Uterus (tissue), 4 donors: ENCODE measurements around the gene LPP. TPM values are rescaled to one million over a fixed set of nuclear protein-coding genes. Genes with fewer than 3 reads are reported as not detected.

Experiments used
- DNase-seq, 2 donors: peaks; one replicate each; pipeline ENCODE4 v3.0.0-alpha.2; 2019 to 2020
- H3K27ac ChIP-seq, 2 donors: fragments of 200-600 bp; sonication (generic); 1 replicate in 1 of 2; 2 replicates in 1 of 2; pipeline ENCODE4 v1.5.1; 2016 to 2018
- H3K27me3 ChIP-seq, 2 donors: fragments of 200-600 bp; sonication (generic); one replicate each; pipeline ENCODE4 v1.5.1; 2018 to 2019; ENCODE audit warnings: control low read depth in 1 of 2
- H3K36me3 ChIP-seq, 2 donors: fragments of 200-600 bp; sonication (generic); one replicate each; pipeline ENCODE4 v1.5.1; 2019; ENCODE audit warnings: control low read depth in 1 of 2
- H3K4me1 ChIP-seq, 2 donors: fragments of 200-600 bp; sonication (generic); one replicate each; pipeline ENCODE4 v1.5.1; 2018 to 2019; ENCODE audit warnings: control low read depth in 1 of 2
- H3K4me3 ChIP-seq, 2 donors: fragments of 200-600 bp; sonication (generic); 1 replicate in 1 of 2; 2 replicates in 1 of 2; pipeline ENCODE4 v1.5.1; 2018 to 2019; ENCODE audit warnings: mild to moderate bottlenecking in 1 of 2
- H3K9me3 ChIP-seq, 2 donors: fragments of 200-600 bp; sonication (generic); one replicate each; pipeline ENCODE4 v1.5.1; 2019; ENCODE audit warnings: control low read depth in 1 of 2
- CTCF ChIP-seq, 4 experiments: fragments of 200-600 bp in 2 of 4; fragments of 450-650 bp in 2 of 4; sonication (generic) in 2 of 4; IDR thresholded peaks; one replicate each; pipeline ENCODE4 v1.5.1; 2016 to 2019; ENCODE audit warnings: antibody characterized with exemption in 4 of 4, mild to moderate bottlenecking in 2 of 4, moderate library complexity in 1 of 4
- POLR2A ChIP-seq, 2 donors: fragments of 450-650 bp; IDR thresholded peaks; one replicate each; pipeline ENCODE4 v1.6.1; 2016; ENCODE audit warnings: antibody characterized with exemption in 2 of 2, mild to moderate bottlenecking in 1 of 2, moderate library complexity in 1 of 2
- intact Hi-C: fragments of 100-400 bp; cut with DNase I; formaldehyde crosslinking; loops from one replicate; pipeline ENCODE4 v1.15.1; 2023; ENCODE audit warnings: low total_unique reads
- total RNA-seq, 4 donors: library from RNA; depleted of rRNA in 3 of 4; stranded (reverse); fragments of >200 nt in 3 of 4; gene quantifications; one replicate each; pipeline versions ENCODE4 v1.1.0 to v1.2.4, GENCODE V29; 2014 to 2023
- donor health status: DM: yes; HTN: yes; CAD: no.

The LPP gene
- total RNA-seq, 4 donors from 2014 or later: 180 to 1,374 (median 712) TPM

GRCh38 chr3:188358787-188359493, 205.0 kb downstream of the LPP start:
- Histone ChIP-seq H3K4me1 (peaks cover 2 to 8% of the 10 kb centered on the region in 2 donors), H3K36me3 (no peaks in the 10 kb centered on the region), H3K27me3 (no peaks in the 10 kb centered on the region), H3K4me3 (no peak overlapping the region), H3K9me3 (no peaks in the 10 kb centered on the region), H3K27ac (peak overlapping the region in 1 of 2 donors; percentile 28)
- no peak for DNase-seq
- intact Hi-C loops: no loop called here
- no peak for TF ChIP-seq CTCF (IDR thresholded peaks at IDR 0.05)
- no peak for TF ChIP-seq POLR2A (IDR thresholded peaks at IDR 0.05)

DNA sequence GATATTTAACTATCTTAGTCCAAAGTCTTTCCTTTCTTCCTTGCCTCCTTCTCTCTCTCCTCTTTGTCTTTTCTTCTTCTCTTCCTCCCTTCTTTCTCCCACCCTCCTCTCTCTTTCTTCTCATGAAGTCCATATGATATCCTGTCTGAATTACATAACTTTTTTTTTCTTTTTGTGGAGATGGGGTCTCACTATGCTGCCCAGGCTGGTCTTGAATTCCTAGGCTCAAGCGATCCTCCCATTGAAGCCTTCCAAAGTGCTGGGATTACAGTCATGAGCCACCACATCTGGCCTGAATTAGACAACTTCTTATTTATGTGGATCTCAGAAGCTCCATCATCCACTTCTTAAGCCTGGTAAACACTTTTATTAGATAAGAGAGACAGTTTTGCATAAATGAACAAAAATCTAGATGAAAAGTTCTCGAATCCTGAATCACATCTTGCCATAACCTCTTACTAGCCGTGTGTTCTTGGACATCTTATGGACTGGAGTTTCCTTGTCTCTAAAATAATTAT, 206.5 kb downstream of the LPP start:
- DNase-seq: no peak
- Histone ChIP-seq H3K4me1 (peaks cover 2 to 8% of the 10 kb centered on the region in 2 donors), H3K27me3 (no peaks in the 10 kb centered on the region), H3K4me3 (no peak overlapping the region), H3K9me3 (no peaks in the 10 kb centered on the region), H3K36me3 (no peaks in the 10 kb centered on the region), H3K27ac (peak overlapping the region in 1 of 2 donors; percentile 31)
- intact Hi-C loops: no loop called here
- TF ChIP-seq POLR2A (IDR thresholded peaks at IDR 0.05) (no peak), CTCF (IDR thresholded peaks at IDR 0.05) (no peak)

DNA sequence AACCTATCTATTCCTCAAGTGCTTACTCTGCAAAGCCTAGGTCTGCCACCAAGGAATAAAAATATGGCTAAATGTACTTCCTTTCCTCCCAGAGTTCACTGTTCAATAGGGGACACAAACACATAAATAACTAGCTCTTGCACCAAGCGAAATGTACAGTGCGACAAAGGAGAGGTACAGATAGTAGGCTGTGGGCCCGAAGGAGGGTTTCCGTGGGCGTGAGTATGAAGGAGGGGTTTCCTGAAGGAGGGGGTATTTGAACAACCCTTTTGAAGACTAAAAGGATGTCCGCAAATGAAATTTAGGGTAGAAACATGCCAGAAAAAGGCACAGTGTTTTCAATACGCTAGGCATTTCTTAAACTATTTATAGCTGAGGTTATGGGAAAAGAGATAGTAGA, 207.9 kb downstream of the LPP start:
- no peak overlapping the region for H3K4me3 ChIP-seq
- H3K36me3 ChIP-seq: no peaks in the 10 kb centered on the region
- peak overlapping the region; percentile 57 to 76 for H3K27ac ChIP-seq
- no peaks in the 10 kb centered on the region for H3K9me3 ChIP-seq
- H3K4me1 ChIP-seq: peaks cover 2 to 8% of the 10 kb centered on the region in 2 donors
- TF ChIP-seq CTCF (IDR thresholded peaks at IDR 0.05) (no peak), POLR2A (IDR thresholded peaks at IDR 0.05) (no peak)
- intact Hi-C loops: no loop called here
- no peaks in the 10 kb centered on the region for H3K27me3 ChIP-seq
- no peak for DNase-seq

DNA sequence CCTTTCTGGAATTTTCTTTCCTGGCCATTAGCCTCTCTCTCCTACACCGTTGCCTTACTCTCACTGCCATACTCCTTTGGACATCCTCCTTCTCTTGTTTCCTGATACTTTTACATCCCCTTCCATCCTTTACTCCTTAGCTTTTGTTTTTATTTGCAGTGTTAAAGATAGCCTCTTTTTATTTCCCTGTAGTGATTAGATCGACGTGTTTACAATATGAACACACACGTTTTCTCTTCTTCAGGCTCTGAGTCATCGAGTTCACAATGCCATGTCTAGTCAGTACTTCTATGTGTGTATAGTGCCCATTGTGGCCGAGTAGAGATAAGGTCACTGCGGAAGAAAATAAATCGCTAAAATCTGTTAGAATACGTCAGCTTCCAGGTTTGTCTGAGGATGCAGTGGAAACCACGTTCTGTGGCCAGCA, 208.5 kb downstream of the LPP start:
- Histone ChIP-seq H3K4me3 (no peak overlapping the region), H3K4me1 (peaks cover 2 to 8% of the 10 kb centered on the region in 2 donors), H3K27me3 (no peaks in the 10 kb centered on the region), H3K9me3 (no peaks in the 10 kb centered on the region), H3K27ac (peak overlapping the region; percentile 57 to 76), H3K36me3 (no peaks in the 10 kb centered on the region)
- peak in 1 of 2 donors; percentile 39 for DNase-seq
- intact Hi-C loops: no loop called here
- TF ChIP-seq CTCF (IDR thresholded peaks at IDR 0.05) (peak in 1 of 4 experiments; percentile 14), POLR2A (IDR thresholded peaks at IDR 0.05) (no peak)

GRCh38 chr3:188365184-188365583, 211.2 kb downstream of the LPP start:
- no peaks in the 10 kb centered on the region for H3K4me1 ChIP-seq
- intact Hi-C loops: no loop called here

More at GRCh38 chr3:188365184-188365583, 211.2 kb downstream of the LPP start:
- Histone ChIP-seq H3K4me3 (no peak overlapping the region), H3K9me3 (no peaks in the 10 kb centered on the region), H3K27me3 (no peaks in the 10 kb centered on the region), H3K27ac (peak overlapping the region; percentile 25 to 28), H3K36me3 (no peaks in the 10 kb centered on the region)
- no peak for DNase-seq
- no peak for TF ChIP-seq POLR2A (IDR thresholded peaks at IDR 0.05)
- no peak for TF ChIP-seq CTCF (IDR thresholded peaks at IDR 0.05)
